Endodermal cell (in vitro differentiated cells): ENCODE results near the gene COA3. TPM values are rescaled to one million over a fixed set of nuclear protein-coding genes. Genes with fewer than 3 reads are reported as not detected.
"Not testable (repeated sequence)": the region's sequence is repeated elsewhere in the genome, so short reads cannot be mapped to it uniquely, and the experiment has no call there.

Source experiments
- DNase-seq: peaks from one replicate; pipeline ENCODE4 v3.0.0-alpha.2; 2017
- H3K27ac ChIP-seq: 2 replicates; pipeline ENCODE4 v1.5.1; 2013; ENCODE audit warnings: mild to moderate bottlenecking, low read depth, low read length, moderate library complexity
- H3K27me3 ChIP-seq: 2 replicates; pipeline ENCODE4 v1.6.1; 2013; ENCODE audit warnings: mild to moderate bottlenecking, low read length, moderate library complexity; ENCODE audit not compliant: insufficient read depth, control insufficient read depth, poor library complexity, severe bottlenecking
- H3K36me3 ChIP-seq: 2 replicates; pipeline ENCODE4 v1.7.0; 2013; ENCODE audit warnings: mild to moderate bottlenecking, low read length, moderate library complexity; ENCODE audit not compliant: control insufficient read depth, insufficient read depth
- H3K4me1 ChIP-seq: one replicate; pipeline ENCODE4 v1.7.0; 2013; ENCODE audit warnings: low read length; ENCODE audit not compliant: control insufficient read depth, insufficient read depth
- H3K4me3 ChIP-seq: 2 replicates; pipeline ENCODE4 v1.5.1; 2013; ENCODE audit warnings: mild to moderate bottlenecking, low read length, moderate library complexity
- H3K9ac ChIP-seq: 2 replicates; pipeline ENCODE4 v1.6.1; 2013; ENCODE audit warnings: mild to moderate bottlenecking, low read length, moderate library complexity; ENCODE audit not compliant: poor library complexity, severe bottlenecking; ENCODE audit errors: extremely low read depth
- H3K9me3 ChIP-seq: 2 replicates; pipeline ENCODE4 v1.6.1; 2013; ENCODE audit warnings: mild to moderate bottlenecking, low read length, moderate library complexity; ENCODE audit not compliant: control insufficient read depth
- H3K27ac Mint-ChIP-seq: 2 replicates; pipeline ENCODE4 v1.8.0; 2020; ENCODE audit warnings: mixed read lengths
- H3K27me3 Mint-ChIP-seq: 2 replicates; pipeline ENCODE4 v1.8.0; 2021; ENCODE audit warnings: mild to moderate bottlenecking, mixed read lengths; ENCODE audit not compliant: insufficient read depth
- H3K36me3 Mint-ChIP-seq: 2 replicates; pipeline ENCODE4 v1.8.0; 2020; ENCODE audit warnings: low read depth, mixed read lengths
- H3K4me1 Mint-ChIP-seq: 2 replicates; pipeline ENCODE4 v1.8.0; 2020; ENCODE audit warnings: mixed read lengths
- H3K4me3 Mint-ChIP-seq: 2 replicates; pipeline ENCODE4 v1.8.0; 2020; ENCODE audit warnings: mild to moderate bottlenecking, moderate library complexity, mixed read lengths
- H3K9me3 Mint-ChIP-seq: 2 replicates; pipeline ENCODE4 v1.8.0; 2020; ENCODE audit warnings: mild to moderate bottlenecking, mixed read lengths
- WGBS, 2 experiments: methylation state at CpG; one replicate each; pipeline versions ENCODE4 v1.1.5 to v1.1.7; 2013; ENCODE audit warnings: missing lambda C conversion rate in 2 of 2, mixed read lengths in 1 of 2; ENCODE audit not compliant: insufficient coverage in 1 of 2, insufficient read length in 1 of 2; 5-methylcytosine and 5-hydroxymethylcytosine counted together
- total RNA-seq, 2 donors: library from RNA; stranded (reverse); fragmentation: NEBNext Ultra II Directional in 1 of 2; extraction: Animal tissue kit (Norgen Biotek cat#: 25700) in 1 of 2; gene quantifications; 2 replicates in 1 of 2; 3 replicates in 1 of 2; pipeline ENCODE4 v1.2.1, GENCODE V29; 2021
- TF ChIP-seq, protein P1 (sequence below): fragments of 200-600 bp; sonication (generic); conservative IDR thresholded peaks from 2 replicates; pipeline ENCODE4 v1.5.0; 2021; ENCODE audit warnings: antibody characterized with exemption, mild to moderate bottlenecking

COA3 gene
- total RNA-seq, 2 donors from 2014 or later: 64.6 to 67.8 TPM

DNA sequence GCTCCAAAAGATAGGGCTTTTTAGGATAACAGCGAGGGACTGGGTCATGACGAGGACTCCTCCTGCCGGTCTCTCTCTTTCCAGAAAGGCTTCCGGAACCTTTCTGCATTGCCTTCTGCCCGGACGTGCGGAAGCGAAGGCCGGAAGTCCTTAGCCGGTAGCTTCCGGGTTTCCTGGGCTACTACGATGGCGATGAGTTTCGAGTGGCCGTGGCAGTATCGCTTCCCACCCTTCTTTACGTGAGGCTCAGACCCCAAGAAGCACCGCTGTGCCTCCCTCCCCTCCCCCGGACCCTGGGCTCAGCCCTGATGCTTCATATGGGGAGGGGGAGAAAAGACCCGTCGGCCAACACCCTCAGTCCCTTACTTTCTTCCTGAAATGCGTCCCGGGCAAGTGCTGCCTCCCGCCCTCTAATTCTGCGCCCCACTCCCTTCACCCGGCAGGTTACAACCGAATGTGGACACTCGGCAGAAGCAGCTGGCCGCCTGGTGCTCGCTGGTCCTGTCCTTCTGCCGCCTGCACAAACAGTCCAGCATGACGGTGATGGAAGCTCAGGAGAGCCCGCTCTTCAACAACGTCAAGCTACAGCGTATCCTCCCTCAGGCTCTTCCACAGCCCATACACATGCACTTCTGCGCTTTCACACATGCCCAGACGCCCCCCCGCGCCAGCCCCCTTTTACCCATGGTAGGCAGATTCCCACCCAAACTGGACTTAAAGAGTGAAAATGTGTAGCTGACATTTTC, 25.0 kb downstream of the COA3 start, which contains the start of gene VPS25:
Gene VPS25 (plus strand): TSS at position 160 of the 746 bp plus-strand sequence. CDS start 27 bp downstream, at position 187.
- 1% methylated on average over 21 to 38 of the region's 39 CpGs for WGBS, 2 experiments
- H3K36me3 ChIP-seq: peaks cover 24% of the 10 kb centered on the region
- no peaks in the 10 kb centered on the region for H3K4me1 ChIP-seq
- peak; percentile 95 for DNase-seq
- Mint-ChIP-seq H3K9me3 (no peaks in the 10 kb centered on the region), H3K4me1 (peaks cover 7% of the 10 kb centered on the region), H3K4me3 (peak within 1 kb of the TSS; percentile 97), H3K36me3 (peaks cover 26% of the 10 kb centered on the region), H3K27me3 (peaks cover 3% of the 10 kb centered on the region), H3K27ac (peak within 1 kb of the TSS; percentile 94)
- H3K9me3 ChIP-seq: no peaks in the 10 kb centered on the region
- peak within 1 kb of the TSS; percentile 95 for H3K4me3 ChIP-seq
- peak within 1 kb of the TSS; percentile 66 for H3K9ac ChIP-seq
- no peak within 1 kb of the TSS for H3K27ac ChIP-seq
- no peaks in the 10 kb centered on the region for H3K27me3 ChIP-seq
- TF ChIP-seq, protein P1, sequence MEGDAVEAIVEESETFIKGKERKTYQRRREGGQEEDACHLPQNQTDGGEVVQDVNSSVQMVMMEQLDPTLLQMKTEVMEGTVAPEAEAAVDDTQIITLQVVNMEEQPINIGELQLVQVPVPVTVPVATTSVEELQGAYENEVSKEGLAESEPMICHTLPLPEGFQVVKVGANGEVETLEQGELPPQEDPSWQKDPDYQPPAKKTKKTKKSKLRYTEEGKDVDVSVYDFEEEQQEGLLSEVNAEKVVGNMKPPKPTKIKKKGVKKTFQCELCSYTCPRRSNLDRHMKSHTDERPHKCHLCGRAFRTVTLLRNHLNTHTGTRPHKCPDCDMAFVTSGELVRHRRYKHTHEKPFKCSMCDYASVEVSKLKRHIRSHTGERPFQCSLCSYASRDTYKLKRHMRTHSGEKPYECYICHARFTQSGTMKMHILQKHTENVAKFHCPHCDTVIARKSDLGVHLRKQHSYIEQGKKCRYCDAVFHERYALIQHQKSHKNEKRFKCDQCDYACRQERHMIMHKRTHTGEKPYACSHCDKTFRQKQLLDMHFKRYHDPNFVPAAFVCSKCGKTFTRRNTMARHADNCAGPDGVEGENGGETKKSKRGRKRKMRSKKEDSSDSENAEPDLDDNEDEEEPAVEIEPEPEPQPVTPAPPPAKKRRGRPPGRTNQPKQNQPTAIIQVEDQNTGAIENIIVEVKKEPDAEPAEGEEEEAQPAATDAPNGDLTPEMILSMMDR: peak; percentile 38

DNA sequence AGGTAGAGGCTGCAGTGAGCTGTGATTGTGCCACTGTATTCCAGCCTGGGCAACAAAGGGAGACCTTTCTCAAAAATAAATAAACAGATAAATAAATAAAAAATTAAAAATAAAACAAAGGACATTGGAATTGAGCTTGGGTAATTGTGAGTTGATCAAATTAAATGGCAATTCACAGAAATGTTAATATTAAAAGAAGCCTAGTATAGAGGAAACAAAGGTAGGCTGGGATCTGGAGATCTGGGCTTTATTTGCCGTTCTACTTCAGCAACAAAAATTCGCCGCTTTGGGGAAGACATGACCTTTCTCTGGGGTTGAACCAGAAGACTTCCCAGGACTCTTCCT, 25.6 kb downstream of the COA3 start:
- Histone ChIP-seq H3K27me3 (peaks cover 4% of the 10 kb centered on the region), H3K9ac (peak overlapping the region; percentile 66), H3K4me1 (no peaks in the 10 kb centered on the region), H3K27ac (no peak overlapping the region), H3K36me3 (peaks cover 23% of the 10 kb centered on the region), H3K9me3 (no peaks in the 10 kb centered on the region), H3K4me3 (peak overlapping the region; percentile 95)
- Mint-ChIP-seq H3K27me3 (peaks cover 8% of the 10 kb centered on the region), H3K4me3 (peak overlapping the region; percentile 97), H3K27ac (peak overlapping the region; percentile 94), H3K4me1 (peaks cover 7% of the 10 kb centered on the region), H3K36me3 (peaks cover 22% of the 10 kb centered on the region), H3K9me3 (no peaks in the 10 kb centered on the region)
- 21 to 29% methylated on average over 3 of the region's 3 CpGs for WGBS, 2 experiments
- TF ChIP-seq, protein P1: no peak
- no peak for DNase-seq

DNA sequence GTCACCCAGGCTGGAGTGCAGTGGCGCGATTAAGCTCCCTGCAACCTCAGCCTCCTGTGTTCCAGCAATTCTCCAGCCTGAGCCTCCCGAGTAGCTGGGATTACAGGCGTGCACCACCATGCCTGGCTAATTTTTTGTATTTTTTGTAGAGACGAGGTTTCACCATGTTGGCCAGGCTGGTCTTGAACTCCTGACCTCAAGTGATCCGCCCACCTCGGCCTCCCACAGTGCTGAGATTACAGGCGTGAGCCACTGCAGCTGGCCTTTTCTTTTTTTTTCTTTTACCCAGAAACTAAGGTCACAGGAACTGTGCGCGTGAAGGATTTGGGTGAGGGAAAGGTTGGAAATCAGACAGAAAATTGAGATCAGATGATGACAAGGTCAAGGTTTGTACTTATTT, 28.5 kb downstream of the COA3 start:
- not testable (repeated sequence) for H3K27ac ChIP-seq, H3K4me3 Mint-ChIP-seq, H3K9ac ChIP-seq, H3K36me3 Mint-ChIP-seq, H3K36me3 ChIP-seq, H3K9me3 ChIP-seq, H3K4me3 ChIP-seq, H3K4me1 ChIP-seq, H3K4me1 Mint-ChIP-seq, H3K27me3 ChIP-seq, H3K9me3 Mint-ChIP-seq, DNase-seq, H3K27ac Mint-ChIP-seq
- H3K27me3 Mint-ChIP-seq: peaks cover 16% of the 10 kb centered on the region
- 87 to 88% methylated on average over 8 to 10 of the region's 10 CpGs for WGBS, 2 experiments

DNA sequence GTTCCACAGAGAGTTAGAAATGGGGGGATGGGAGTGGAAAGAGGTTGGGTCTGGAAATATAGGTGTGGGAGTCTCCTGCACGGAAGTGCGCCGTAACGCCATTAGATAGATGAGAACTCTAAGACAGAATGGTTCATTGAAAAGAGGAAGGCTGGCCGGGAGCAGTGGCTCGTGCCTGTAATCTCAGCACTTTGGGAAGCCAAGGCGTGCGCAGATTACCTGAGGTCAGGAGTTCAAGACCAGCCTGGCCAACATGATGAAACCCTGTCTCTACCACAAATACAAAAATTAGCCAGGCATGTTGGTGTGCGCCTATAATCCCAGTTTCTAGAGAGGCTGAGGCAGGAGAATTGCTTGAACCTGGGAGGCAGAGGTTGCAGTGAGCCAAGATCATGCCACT, 30.5 kb downstream of the COA3 start:
- not testable (repeated sequence) for H3K36me3 ChIP-seq, DNase-seq, H3K4me3 ChIP-seq, H3K4me1 ChIP-seq, H3K9me3 ChIP-seq, H3K4me3 Mint-ChIP-seq, H3K9ac ChIP-seq, H3K27ac ChIP-seq, H3K9me3 Mint-ChIP-seq, H3K27me3 ChIP-seq, H3K4me1 Mint-ChIP-seq, H3K36me3 Mint-ChIP-seq, H3K27ac Mint-ChIP-seq
- WGBS, 2 experiments: 89 to 92% methylated on average over 7 to 9 of the region's 9 CpGs
- peaks cover 16% of the 10 kb centered on the region for H3K27me3 Mint-ChIP-seq
